Smooth muscle cell (in vitro differentiated cells): ENCODE measurements around the gene MRPL33. TPM values are rescaled to one million over a fixed set of nuclear protein-coding genes. Genes with fewer than 3 reads are reported as not detected.
"Not testable (repeated sequence)": the region's sequence is repeated elsewhere in the genome, so short reads cannot be mapped to it uniquely, and the experiment has no call there.

Experiments used
- DNase-seq: peaks from one replicate; lab custom pipeline; 2025; ENCODE audit not compliant: unreplicated experiment; lab: John Stamatoyannopoulos, UW
- H2AFZ ChIP-seq: fragments of 200-600 bp; sonication (generic); 2 replicates; pipeline ENCODE4 v1.6.0; 2016; ENCODE audit warnings: antibody characterized with exemption, low read depth, mild to moderate bottlenecking
- H3F3A ChIP-seq: fragments of 200-600 bp; sonication (generic); 2 replicates; pipeline ENCODE4 v1.6.0; 2017; ENCODE audit warnings: antibody characterized with exemption, low read depth
- H3K27ac ChIP-seq: fragments of 200-600 bp; sonication (generic); 2 replicates; pipeline ENCODE4 v1.5.1; 2016; ENCODE audit warnings: low read depth, mild to moderate bottlenecking
- H3K27me3 ChIP-seq: fragments of 200-600 bp; sonication (generic); 2 replicates; pipeline ENCODE4 v1.6.1; 2016; ENCODE audit warnings: low read depth, mild to moderate bottlenecking
- H3K36me3 ChIP-seq: fragments of 200-600 bp; sonication (generic); 2 replicates; pipeline ENCODE4 v1.5.1; 2016; ENCODE audit warnings: low read depth
- H3K4me1 ChIP-seq: fragments of 200-600 bp; sonication (generic); 2 replicates; pipeline ENCODE4 v1.5.1; 2016; ENCODE audit warnings: low read depth
- H3K4me2 ChIP-seq: fragments of 200-600 bp; sonication (generic); 2 replicates; pipeline ENCODE4 v1.6.0; 2016; ENCODE audit warnings: mild to moderate bottlenecking
- H3K4me3 ChIP-seq: fragments of 200-600 bp; sonication (generic); 2 replicates; pipeline ENCODE4 v1.5.1; 2016; ENCODE audit warnings: mild to moderate bottlenecking
- H3K79me2 ChIP-seq: fragments of 200-600 bp; sonication (generic); 2 replicates; pipeline ENCODE4 v1.6.0; 2016; ENCODE audit warnings: low read depth, mild to moderate bottlenecking
- H3K9ac ChIP-seq: fragments of 200-600 bp; sonication (generic); 2 replicates; pipeline ENCODE4 v1.6.0; 2016; ENCODE audit warnings: low read depth
- H3K9me3 ChIP-seq: fragments of 200-600 bp; sonication (generic); replicated peaks from 2 replicates; pipeline ENCODE4 v1.5.1; 2016; ENCODE audit warnings: low read depth
- H4K20me1 ChIP-seq: fragments of 200-600 bp; sonication (generic); 2 replicates; pipeline ENCODE4 v1.6.0; 2016; ENCODE audit warnings: low read depth
- WGBS: methylation state at CpG from one replicate; pipeline ENCODE4 v1.1.7; 2016; ENCODE audit warnings: low lambda C conversion rate; 5-methylcytosine and 5-hydroxymethylcytosine counted together
- polyA plus RNA-seq: library from polyadenylated mRNA; unstranded; fragments of >200 nt; fragmentation: Nextera tagmentation; extraction: Ambion mirVana; gene quantifications from 2 replicates; pipeline ENCODE4 v1.2.1, GENCODE V29; 2016
- total RNA-seq: library from RNA; depleted of rRNA; stranded (reverse); fragments of >200 nt; gene quantifications from 2 replicates; pipeline ENCODE4 v1.2.3, GENCODE V29; 2014
- TF ChIP-seq, protein P1 (sequence below): fragments of 200-600 bp; sonication (generic); IDR thresholded peaks from 2 replicates; pipeline ENCODE4 v1.5.1; 2017; ENCODE audit warnings: borderline replicate concordance, mild to moderate bottlenecking, antibody characterized with exemption; ENCODE audit not compliant: insufficient read depth, poor library complexity, severe bottlenecking

MRPL33 gene
- total and polyA plus RNA-seq, 2 experiments from 2014 or later: 94.5 to 193 TPM

DNA sequence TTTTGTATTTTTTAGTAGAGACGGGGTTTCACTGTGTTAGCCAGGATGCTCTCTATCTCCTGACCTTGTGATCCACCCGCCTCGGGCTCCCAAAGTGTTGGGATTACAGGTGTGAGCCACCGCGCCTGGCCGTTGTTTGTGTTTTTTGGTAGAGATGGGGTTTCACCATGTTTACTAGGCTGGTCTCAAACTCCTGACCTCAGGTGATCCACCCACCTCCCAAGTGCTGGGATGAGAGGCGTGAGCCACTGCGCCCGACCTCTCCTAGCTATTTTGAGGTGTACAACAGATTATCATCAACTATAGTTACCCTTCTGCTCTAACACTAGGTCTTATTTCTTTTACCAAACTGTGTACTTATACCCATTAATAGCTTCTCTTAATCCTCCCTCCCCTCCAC, 28.9 kb upstream of the MRPL33 start:
- H3K27ac ChIP-seq: no peak overlapping the region
- no peaks in the 10 kb centered on the region for H3K27me3 ChIP-seq
- no peak overlapping the region for H3K4me2 ChIP-seq
- no peak overlapping the region for H3K9ac ChIP-seq
- DNase-seq: no peak
- H3F3A ChIP-seq: peaks cover 7% of the 10 kb centered on the region
- H3K4me3 ChIP-seq: no peak overlapping the region
- 95% methylated on average over 9 of the region's 9 CpGs for WGBS
- H3K4me1 ChIP-seq: no peaks in the 10 kb centered on the region
- H3K36me3 ChIP-seq: no peaks in the 10 kb centered on the region
- H2AFZ ChIP-seq: no peak overlapping the region
- TF ChIP-seq, protein P1, sequence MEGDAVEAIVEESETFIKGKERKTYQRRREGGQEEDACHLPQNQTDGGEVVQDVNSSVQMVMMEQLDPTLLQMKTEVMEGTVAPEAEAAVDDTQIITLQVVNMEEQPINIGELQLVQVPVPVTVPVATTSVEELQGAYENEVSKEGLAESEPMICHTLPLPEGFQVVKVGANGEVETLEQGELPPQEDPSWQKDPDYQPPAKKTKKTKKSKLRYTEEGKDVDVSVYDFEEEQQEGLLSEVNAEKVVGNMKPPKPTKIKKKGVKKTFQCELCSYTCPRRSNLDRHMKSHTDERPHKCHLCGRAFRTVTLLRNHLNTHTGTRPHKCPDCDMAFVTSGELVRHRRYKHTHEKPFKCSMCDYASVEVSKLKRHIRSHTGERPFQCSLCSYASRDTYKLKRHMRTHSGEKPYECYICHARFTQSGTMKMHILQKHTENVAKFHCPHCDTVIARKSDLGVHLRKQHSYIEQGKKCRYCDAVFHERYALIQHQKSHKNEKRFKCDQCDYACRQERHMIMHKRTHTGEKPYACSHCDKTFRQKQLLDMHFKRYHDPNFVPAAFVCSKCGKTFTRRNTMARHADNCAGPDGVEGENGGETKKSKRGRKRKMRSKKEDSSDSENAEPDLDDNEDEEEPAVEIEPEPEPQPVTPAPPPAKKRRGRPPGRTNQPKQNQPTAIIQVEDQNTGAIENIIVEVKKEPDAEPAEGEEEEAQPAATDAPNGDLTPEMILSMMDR: no peak
- H3K9me3 ChIP-seq: no peaks in the 10 kb centered on the region
- H3K79me2 ChIP-seq: no peaks in the 10 kb centered on the region
- H4K20me1 ChIP-seq: no peaks in the 10 kb centered on the region

DNA sequence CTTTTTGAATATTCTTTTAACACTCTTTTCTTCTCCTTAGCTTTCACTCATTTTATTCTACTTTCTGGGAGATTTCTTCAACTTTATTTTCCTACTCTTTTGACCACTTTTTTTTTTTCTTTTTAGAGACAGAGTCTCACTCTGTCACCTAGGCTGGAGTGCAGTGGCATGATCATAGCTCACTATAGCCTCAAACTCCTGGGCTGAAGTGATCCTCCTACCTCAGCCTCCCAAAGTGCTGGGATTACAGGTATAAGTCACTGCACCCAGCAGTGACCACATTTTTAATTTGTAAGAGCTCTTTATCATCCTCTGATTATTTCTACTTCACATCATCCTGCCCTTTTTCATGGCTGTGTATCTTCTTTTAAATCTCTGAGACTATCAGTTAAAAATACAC, 26.0 kb upstream of the MRPL33 start:
- H3K36me3 ChIP-seq, H4K20me1 ChIP-seq, H3K4me2 ChIP-seq, H3F3A ChIP-seq, H3K4me1 ChIP-seq, H3K9ac ChIP-seq, H3K27ac ChIP-seq, H2AFZ ChIP-seq, H3K27me3 ChIP-seq, H3K9me3 ChIP-seq, H3K4me3 ChIP-seq, DNase-seq, H3K79me2 ChIP-seq: not testable (repeated sequence)

DNA sequence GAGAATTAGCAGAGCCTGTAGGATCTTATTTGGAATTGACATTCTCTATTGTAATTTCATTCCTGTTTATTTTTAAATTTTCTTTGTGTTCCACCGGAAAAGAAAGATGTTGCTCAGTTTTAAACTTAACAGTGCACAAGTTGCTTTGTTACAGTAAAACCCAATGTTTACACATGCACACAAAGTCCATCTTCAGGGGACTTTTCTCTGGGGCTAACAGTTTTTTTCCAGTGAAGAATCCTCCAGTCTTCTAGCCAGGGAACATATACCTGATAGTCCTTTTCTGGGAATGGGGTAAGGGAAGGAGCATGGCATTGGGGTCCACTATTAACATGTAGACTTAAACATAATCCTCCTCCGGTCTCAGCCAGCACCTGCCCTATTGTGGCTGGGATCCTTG, 25.2 kb upstream of the MRPL33 start:
- Histone ChIP-seq H3K4me3 (no peak overlapping the region), H3K27ac (no peak overlapping the region)
- 95% methylated on average over 2 of the region's 2 CpGs for WGBS

DNA sequence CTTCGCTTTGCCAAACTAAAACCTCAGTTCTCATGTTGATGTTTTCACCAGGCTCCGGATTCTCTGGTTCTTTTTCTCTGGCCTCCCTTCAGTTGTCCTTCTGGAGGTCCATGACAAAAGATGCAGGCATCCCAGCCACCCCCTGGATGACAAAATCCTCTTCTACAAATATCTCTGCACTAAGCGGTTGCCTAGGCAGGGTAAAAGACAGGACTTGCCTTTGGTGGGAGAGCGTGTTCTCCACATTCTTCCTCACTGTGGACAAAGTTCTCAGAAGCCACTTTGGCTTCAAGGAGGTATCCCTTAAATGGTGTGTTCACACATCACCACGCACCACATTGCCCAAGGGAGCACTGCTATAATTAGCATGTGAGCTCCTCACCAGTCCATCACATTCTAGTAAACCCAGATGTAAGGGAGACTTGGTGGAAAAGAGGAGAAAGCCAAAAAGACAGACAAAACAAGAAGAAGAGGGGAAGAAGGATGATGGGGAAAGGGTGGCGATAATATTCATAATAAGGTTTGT, 23.6 kb upstream of the MRPL33 start:
- Histone ChIP-seq H3K9me3 (peaks cover 3% of the 10 kb centered on the region), H3K9ac (no peak overlapping the region), H3K36me3 (no peaks in the 10 kb centered on the region), H3K27ac (no peak overlapping the region), H3K4me2 (no peak overlapping the region), H2AFZ (no peak overlapping the region), H3K79me2 (no peaks in the 10 kb centered on the region), H4K20me1 (no peaks in the 10 kb centered on the region), H3F3A (no peaks in the 10 kb centered on the region), H3K27me3 (no peaks in the 10 kb centered on the region), H3K4me1 (peaks cover 10% of the 10 kb centered on the region), H3K4me3 (no peak overlapping the region)
- TF ChIP-seq, protein P1: no peak
- WGBS: 93% methylated on average over 6 of the region's 6 CpGs
- no peak for DNase-seq

More for the DNA sequence above, 25.2 kb upstream of the MRPL33 start:
- Histone ChIP-seq H3K79me2 (no peaks in the 10 kb centered on the region), H3K36me3 (no peaks in the 10 kb centered on the region), H4K20me1 (no peaks in the 10 kb centered on the region), H3K27me3 (no peaks in the 10 kb centered on the region), H3K4me1 (no peaks in the 10 kb centered on the region), H3K9me3 (peaks cover 3% of the 10 kb centered on the region), H3K4me2 (no peak overlapping the region), H3K9ac (no peak overlapping the region), H2AFZ (no peak overlapping the region), H3F3A (no peaks in the 10 kb centered on the region)
- TF ChIP-seq, protein P1: no peak
- DNase-seq: no peak

DNA sequence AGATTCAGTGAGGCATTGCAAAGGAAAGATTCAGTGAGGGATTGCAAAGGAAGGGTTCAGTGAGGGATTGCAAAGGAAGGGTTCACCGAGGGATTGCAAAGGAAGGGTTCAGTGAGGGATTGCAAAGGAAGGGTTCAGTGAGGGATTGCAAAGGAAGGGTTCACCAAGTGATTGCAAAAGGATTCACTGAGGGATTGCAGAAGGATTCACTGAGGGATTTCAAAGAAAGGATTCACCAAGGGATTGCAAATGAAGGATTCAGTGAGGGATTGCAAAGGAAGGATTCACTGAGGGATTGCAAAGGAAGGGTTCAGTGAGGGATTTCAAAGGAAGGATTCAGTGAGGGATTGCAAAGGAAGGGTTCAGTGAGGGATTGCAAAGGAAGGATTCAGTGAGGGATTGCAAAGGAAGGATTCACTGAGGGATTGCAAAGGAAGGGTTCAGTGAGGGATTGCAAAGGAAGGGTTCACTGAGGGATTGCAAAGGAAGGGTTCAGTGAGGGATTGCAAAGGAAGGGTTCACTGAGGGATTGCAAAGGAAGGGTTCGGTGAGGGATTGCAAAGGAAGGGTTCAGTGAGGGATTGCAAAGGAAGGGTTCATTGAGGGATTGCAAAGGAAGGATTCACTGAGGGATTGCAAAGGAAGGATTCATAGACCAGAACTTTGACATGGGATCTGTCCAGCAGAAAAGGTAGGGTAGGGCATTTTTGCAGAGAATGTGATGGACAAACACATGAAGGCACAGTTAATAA, 22.5 kb upstream of the MRPL33 start:
- not testable (repeated sequence) for DNase-seq, H3K9ac ChIP-seq, H3K36me3 ChIP-seq, H3K9me3 ChIP-seq, H3K4me2 ChIP-seq, H2AFZ ChIP-seq, H3F3A ChIP-seq, H4K20me1 ChIP-seq, H3K4me3 ChIP-seq, H3K27ac ChIP-seq, H3K27me3 ChIP-seq, H3K79me2 ChIP-seq
- 93% methylated on average over 2 of the region's 2 CpGs for WGBS
- peaks cover 11% of the 10 kb centered on the region for H3K4me1 ChIP-seq
